Transverse colon (tissue), 4 donors: ENCODE data around the gene PPM1F. TPM values are rescaled to one million over a fixed set of nuclear protein-coding genes. Genes with fewer than 3 reads are reported as not detected.

Experiments
- DNase-seq: peaks from one replicate; pipeline ENCODE4 v3.0.0-alpha.2; 2019
- H3K27ac ChIP-seq, 4 donors: fragments of 200-600 bp; sonication (generic); 2 replicates each; pipeline ENCODE4 v1.5.1; 2016 to 2018; ENCODE audit warnings: inconsistent platforms in 4 of 4
- H3K27me3 ChIP-seq: fragments of 200-600 bp; sonication (generic); 2 replicates; pipeline ENCODE4 v1.5.1; 2017; ENCODE audit warnings: inconsistent platforms
- H3K36me3 ChIP-seq, 4 donors: fragments of 200-600 bp; sonication (generic); 2 replicates each; pipeline ENCODE4 v1.5.1; 2017 to 2019; ENCODE audit warnings: inconsistent platforms in 4 of 4
- H3K4me1 ChIP-seq, 4 donors: fragments of 200-600 bp; sonication (generic); 2 replicates each; pipeline ENCODE4 v1.5.1; 2017 to 2020; ENCODE audit warnings: inconsistent platforms in 4 of 4
- H3K4me3 ChIP-seq, 4 donors: fragments of 200-600 bp; sonication (generic); 1 replicate in 1 of 4; 2 replicates in 3 of 4; pipeline versions ENCODE4 v1.5.1 to v1.6.1; 2017 to 2019; ENCODE audit warnings: inconsistent platforms in 4 of 4
- H3K9me3 ChIP-seq, 2 donors: fragments of 200-600 bp; sonication (generic); 2 replicates each; pipeline ENCODE4 v1.5.1; 2017 to 2019; ENCODE audit warnings: inconsistent platforms in 2 of 2
- CTCF ChIP-seq, 5 experiments: fragments of 200-600 bp in 3 of 5; fragments of 450-650 bp in 2 of 5; sonication (generic) in 3 of 5; IDR thresholded peaks; 1 replicate in 2 of 5; 2 replicates in 3 of 5; pipeline ENCODE4 v1.5.1; 2016 to 2017; ENCODE audit warnings: antibody characterized with exemption in 5 of 5, inconsistent platforms in 3 of 5, mild to moderate bottlenecking in 2 of 5, moderate library complexity in 1 of 5
- EP300 ChIP-seq: sonication (generic); formaldehyde crosslinking; IDR thresholded peaks from one replicate; pipeline ENCODE4 v1.6.1; 2017; ENCODE audit warnings: antibody characterized with exemption, low read depth
- POLR2A ChIP-seq: fragments of 450-650 bp; IDR thresholded peaks from one replicate; pipeline ENCODE4 v1.6.1; 2016; ENCODE audit warnings: antibody characterized with exemption, mild to moderate bottlenecking, moderate library complexity
- POLR2AphosphoS5 ChIP-seq, 3 donors: sonication (generic); formaldehyde crosslinking; IDR thresholded peaks; one replicate each; pipeline ENCODE4 v1.6.1; 2016; ENCODE audit warnings: antibody characterized with exemption in 3 of 3
- WGBS, 2 donors: methylation state at CpG; one replicate each; pipeline ENCODE4 v1.1.5; 2018; ENCODE audit warnings: low coverage in 1 of 2; 5-methylcytosine and 5-hydroxymethylcytosine counted together
- in situ Hi-C, 4 donors: fragments of 200-750 bp; cut with MboI; loops; one replicate each; pipeline versions ENCODE4 v1.15.0 to v1.15.1; 2017; ENCODE audit warnings: low sequenced_read_pairs in 3 of 4, low pct_ligation_motif_present in 1 of 4, low pct_unique_long_range_greater_than_20kb in 1 of 4
- intact Hi-C: fragments of 100-400 bp; cut with DNase I; formaldehyde crosslinking; loops from one replicate; pipeline ENCODE4 v1.15.1; 2023; ENCODE audit warnings: low total_unique reads
- total RNA-seq, 4 donors: library from RNA; depleted of rRNA; stranded (reverse); fragments of >200 nt; gene quantifications; one replicate each; pipeline ENCODE4 v1.1.0, GENCODE V29; 2016

The PPM1F gene
- total RNA-seq, 4 donors from 2014 or later: 11.2 to 18.7 (median 14.9) TPM

- intact Hi-C loops: no loop called here
- no peak for DNase-seq
- 91% methylated on average over 15 of the region's 15 CpGs; no CpG with 5 or more reads in 1 of the 2 donors for WGBS, 2 donors
- no peaks in the 10 kb centered on the region for H3K27me3 ChIP-seq
- H3K27ac ChIP-seq: no peak overlapping the region
- H3K4me3 ChIP-seq: no peak overlapping the region
- no peaks in the 10 kb centered on the region for H3K9me3 ChIP-seq
- in situ Hi-C loops: no loop called here
- peaks cover 0 to 3% (median 0%) of the 10 kb centered on the region in 4 donors for H3K4me1 ChIP-seq
- peaks cover 0 to 42% (median 11%) of the 10 kb centered on the region in 4 donors for H3K36me3 ChIP-seq
- no peak for TF ChIP-seq POLR2A
- TF ChIP-seq CTCF (IDR thresholded peaks at IDR 0.05): no peak
- no peak for TF ChIP-seq EP300
- no peak for TF ChIP-seq POLR2AphosphoS5 (IDR thresholded peaks at IDR 0.05)
Measured at GRCh38 chr22:21964234-21964633, 11.6 kb upstream of the PPM1F start.

- no peaks in the 10 kb centered on the region for H3K9me3 ChIP-seq
- no peak overlapping the region for H3K27ac ChIP-seq
- peaks cover 0 to 39% (median 11%) of the 10 kb centered on the region in 4 donors for H3K36me3 ChIP-seq
- H3K4me1 ChIP-seq: peaks cover 0 to 3% (median 0%) of the 10 kb centered on the region in 4 donors
- in situ Hi-C loops: no loop called here
- H3K4me3 ChIP-seq: no peak overlapping the region
- 93% methylated on average over 19 of the region's 19 CpGs; no CpG with 5 or more reads in 1 of the 2 donors for WGBS, 2 donors
- intact Hi-C loops: no loop called here
- TF ChIP-seq POLR2AphosphoS5 (IDR thresholded peaks at IDR 0.05): no peak
- no peak for TF ChIP-seq POLR2A
- H3K27me3 ChIP-seq: no peaks in the 10 kb centered on the region
- DNase-seq: no peak
Measured at GRCh38 chr22:21963790-21964211, 11.2 kb upstream of the PPM1F start.

GRCh38 chr22:21963286-21963685, 10.6 kb upstream of the PPM1F start:
- H3K9me3 ChIP-seq: no peaks in the 10 kb centered on the region
- in situ Hi-C loops (no loop called here), intact Hi-C loops (no loop called here)
- H3K4me1 ChIP-seq: peaks cover 0 to 3% (median 0%) of the 10 kb centered on the region in 4 donors
- H3K27ac ChIP-seq: no peak overlapping the region
- TF ChIP-seq EP300 (no peak), POLR2A (no peak), POLR2AphosphoS5 (IDR thresholded peaks at IDR 0.05) (no peak), CTCF (IDR thresholded peaks at IDR 0.05) (no peak)
- H3K4me3 ChIP-seq: no peak overlapping the region
- DNase-seq: no peak
- 91 to 100% methylated on average over 1 to 7 of the region's 7 CpGs for WGBS, 2 donors
- no peaks in the 10 kb centered on the region for H3K27me3 ChIP-seq
- H3K36me3 ChIP-seq: peaks cover 0 to 34% (median 11%) of the 10 kb centered on the region in 4 donors

GRCh38 chr22:21962655-21962949, 10.0 kb upstream of the PPM1F start:
- peaks cover 0 to 3% (median 0%) of the 10 kb centered on the region in 4 donors for H3K4me1 ChIP-seq
- DNase-seq: no peak
- 94% methylated on average over 11 of the region's 11 CpGs; no CpG with 5 or more reads in 1 of the 2 donors for WGBS, 2 donors
- intact Hi-C loops: no loop called here
- no peaks in the 10 kb centered on the region for H3K9me3 ChIP-seq
- H3K4me3 ChIP-seq: no peak overlapping the region
- in situ Hi-C loops: no loop called here
- H3K27ac ChIP-seq: no peak overlapping the region
- TF ChIP-seq EP300: no peak
- no peak for TF ChIP-seq CTCF (IDR thresholded peaks at IDR 0.05)
- no peak for TF ChIP-seq POLR2AphosphoS5 (IDR thresholded peaks at IDR 0.05)
- TF ChIP-seq POLR2A: no peak
- H3K36me3 ChIP-seq: peaks cover 0 to 33% (median 11%) of the 10 kb centered on the region in 4 donors
- H3K27me3 ChIP-seq: no peaks in the 10 kb centered on the region
